ENCODE data around the gene TMEM130.

DNA sequence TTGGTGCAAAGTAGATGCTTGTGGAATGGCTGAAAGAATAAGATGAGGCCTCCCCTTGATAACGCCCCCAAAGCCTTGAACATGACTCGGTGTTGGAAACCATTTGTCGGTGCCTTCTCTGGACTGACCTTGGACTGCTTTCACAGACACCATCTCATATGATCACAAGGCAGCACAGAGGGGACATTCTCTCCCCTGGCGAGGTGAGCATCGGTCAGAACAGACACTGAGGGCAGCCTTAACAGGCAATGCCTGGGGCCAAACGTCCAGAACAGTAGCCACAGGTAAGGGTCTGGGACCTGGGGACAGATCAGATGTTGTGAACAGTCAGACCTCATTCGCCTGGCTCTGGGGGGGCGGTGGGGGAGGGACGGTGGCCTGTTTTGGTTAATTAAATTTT, 5.7 kb upstream of the TMEM130 start:
- no peak for TF ChIP-seq CTCF (IDR thresholded peaks at IDR 0.05)
- no peak for TF ChIP-seq POLR2A (IDR thresholded peaks at IDR 0.05)
